GM12801 (cell line): ENCODE data around the gene ADAMTS20.

ENCODE experiments used
- TF ChIP-seq, protein P1 (sequence below): IDR thresholded peaks from one replicate; pipeline ENCODE4 v1.5.1; 2011; ENCODE audit warnings: control low read depth; ENCODE audit not compliant: insufficient read length; ENCODE audit errors: extremely low read depth

ADAMTS20 gene

DNA sequence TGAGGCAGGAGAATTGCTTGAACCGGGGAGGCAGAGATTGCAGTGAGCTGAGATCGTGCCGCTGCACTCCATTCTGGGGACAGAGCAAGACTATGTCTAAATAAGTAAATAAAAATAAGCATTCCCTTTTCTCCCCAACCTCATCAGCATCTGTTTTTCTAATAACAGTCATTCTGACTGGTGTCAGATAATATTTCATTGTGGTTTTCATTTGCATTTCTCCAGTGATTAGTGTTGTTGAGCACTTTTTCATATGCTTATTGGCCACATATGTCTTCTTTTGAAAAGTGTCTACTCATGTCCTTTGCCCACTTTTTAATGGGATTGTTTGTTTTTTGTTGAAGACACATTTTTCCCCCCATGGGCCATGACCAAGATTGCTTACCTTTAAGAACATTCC, 243.2 kb downstream of the ADAMTS20 start:
- TF ChIP-seq, protein P1, sequence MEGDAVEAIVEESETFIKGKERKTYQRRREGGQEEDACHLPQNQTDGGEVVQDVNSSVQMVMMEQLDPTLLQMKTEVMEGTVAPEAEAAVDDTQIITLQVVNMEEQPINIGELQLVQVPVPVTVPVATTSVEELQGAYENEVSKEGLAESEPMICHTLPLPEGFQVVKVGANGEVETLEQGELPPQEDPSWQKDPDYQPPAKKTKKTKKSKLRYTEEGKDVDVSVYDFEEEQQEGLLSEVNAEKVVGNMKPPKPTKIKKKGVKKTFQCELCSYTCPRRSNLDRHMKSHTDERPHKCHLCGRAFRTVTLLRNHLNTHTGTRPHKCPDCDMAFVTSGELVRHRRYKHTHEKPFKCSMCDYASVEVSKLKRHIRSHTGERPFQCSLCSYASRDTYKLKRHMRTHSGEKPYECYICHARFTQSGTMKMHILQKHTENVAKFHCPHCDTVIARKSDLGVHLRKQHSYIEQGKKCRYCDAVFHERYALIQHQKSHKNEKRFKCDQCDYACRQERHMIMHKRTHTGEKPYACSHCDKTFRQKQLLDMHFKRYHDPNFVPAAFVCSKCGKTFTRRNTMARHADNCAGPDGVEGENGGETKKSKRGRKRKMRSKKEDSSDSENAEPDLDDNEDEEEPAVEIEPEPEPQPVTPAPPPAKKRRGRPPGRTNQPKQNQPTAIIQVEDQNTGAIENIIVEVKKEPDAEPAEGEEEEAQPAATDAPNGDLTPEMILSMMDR: no peak

DNA sequence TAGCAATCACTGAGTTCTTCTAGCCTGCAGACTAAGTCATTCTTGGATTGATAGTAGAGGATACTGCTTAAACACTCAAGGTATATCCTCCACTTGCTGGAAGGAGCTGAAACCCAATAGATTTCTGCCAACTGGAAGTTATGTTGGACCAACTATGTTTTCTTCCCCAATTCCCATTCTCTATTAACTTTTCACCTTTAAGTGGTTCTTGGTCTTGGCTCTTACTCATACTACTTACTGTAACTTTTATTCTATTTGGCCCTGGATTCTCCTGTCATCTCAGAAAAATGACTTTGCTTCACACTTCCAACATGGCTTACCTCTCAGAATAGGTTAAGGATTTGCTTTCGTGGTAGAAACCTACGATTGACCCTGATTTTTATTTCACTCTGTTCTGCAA, 244.9 kb downstream of the ADAMTS20 start:
- TF ChIP-seq, protein P1: no peak

DNA sequence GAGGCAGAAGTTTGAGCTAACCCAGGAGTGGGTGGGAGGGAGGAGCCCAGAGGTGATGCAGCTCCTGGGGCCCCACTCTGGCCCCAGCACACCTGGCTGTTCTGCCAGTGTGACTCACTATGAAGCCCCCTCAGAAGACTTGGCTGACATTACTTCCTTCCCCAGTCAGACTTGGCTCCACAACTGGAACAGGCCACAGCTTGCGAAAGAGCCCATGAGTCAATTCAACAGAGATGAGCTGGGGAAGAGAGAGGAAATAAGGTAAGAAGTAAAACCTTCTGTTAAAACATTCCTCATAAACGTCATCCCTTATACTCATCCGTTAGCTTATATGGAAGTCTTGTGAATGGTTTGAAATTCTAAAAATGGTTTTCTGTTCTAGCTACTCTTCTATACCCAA, 245.9 kb downstream of the ADAMTS20 start:
- TF ChIP-seq, protein P1: no peak

DNA sequence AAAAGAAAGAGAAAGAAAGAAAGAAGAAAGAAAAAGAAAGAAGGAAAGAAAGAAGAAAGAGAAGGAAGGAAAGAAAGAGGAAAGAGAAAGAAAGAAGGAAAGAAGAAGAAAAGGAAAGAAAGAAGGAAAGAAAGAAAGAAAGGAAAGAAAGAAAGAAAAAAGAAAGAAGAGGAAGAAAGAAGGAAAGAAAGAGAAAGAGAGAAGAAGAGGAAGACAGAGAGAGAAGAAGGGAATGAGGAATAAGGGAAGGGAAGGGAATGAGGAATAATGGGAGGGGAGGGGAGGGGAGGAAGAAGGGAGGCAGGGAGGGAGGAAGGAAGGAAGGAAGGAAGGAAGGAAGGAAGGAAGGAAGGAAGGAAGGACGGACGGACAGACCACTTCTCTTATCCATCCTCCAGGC, 246.9 kb downstream of the ADAMTS20 start:
- TF ChIP-seq, protein P1: no peak
